Panc1 (cell line): ENCODE results near the gene SLC9A9. TPM values are rescaled to one million over a fixed set of nuclear protein-coding genes. Genes with fewer than 3 reads are reported as not detected.
A peak's percentile ranks its signal among the peaks of the same experiment; 100 is the strongest.

Experiments
- ATAC-seq: fragments of 200-7000 bp; cut with Tn5 transposase; 2 replicates; pipeline ENCODE4 v1.9.1; 2020; ENCODE audit warnings: mild to moderate bottlenecking, moderate library complexity
- BruUV-seq: library from RNA; stranded (reverse); fragments of 400-500 nt; replicated peaks from 2 replicates; lab custom pipeline; 2021; lab: Mats Ljungman, UMichigan
- CTCF ChIA-PET: fragments of 300-600 bp; sonication (Branson Sonifier 250); formaldehyde crosslinking; loops from one replicate; lab custom pipeline; 2022; ENCODE audit warnings: antibody characterized with exemption; lab: Charles Lee
- POLR2A ChIA-PET: fragments of 300-600 bp; sonication (Branson Sonifier 250); formaldehyde crosslinking; loops from one replicate; lab custom pipeline; 2022; ENCODE audit warnings: antibody characterized with exemption; lab: Charles Lee
- DNase-seq: peaks from one replicate; pipeline ENCODE4 v3.0.0-alpha.2; 2010; ENCODE audit warnings: low read depth, low spot score
- H3K27ac ChIP-seq: 2 replicates; pipeline ENCODE4 v1.5.1; 2011; ENCODE audit warnings: mild to moderate bottlenecking, low read length, inconsistent platforms
- H3K27me3 ChIP-seq: fragments of 200-500 bp; sonication (Bioruptor generic); 2 replicates; pipeline ENCODE4 v1.6.0; 2014; ENCODE audit warnings: low read length, inconsistent platforms; ENCODE audit not compliant: control insufficient read depth, insufficient read depth
- H3K36me3 ChIP-seq: fragments of 200-500 bp; sonication (Bioruptor generic); 2 replicates; pipeline ENCODE4 v1.5.1; 2014; ENCODE audit warnings: inconsistent platforms, mild to moderate bottlenecking, low read length, moderate library complexity; ENCODE audit not compliant: control insufficient read depth, insufficient read depth
- H3K4me1 ChIP-seq: 2 replicates; pipeline ENCODE4 v1.5.1; 2011; ENCODE audit warnings: inconsistent platforms, mild to moderate bottlenecking, low read length, moderate library complexity; ENCODE audit not compliant: control insufficient read depth, insufficient read depth
- H3K4me3 ChIP-seq, 2 experiments: 2 replicates each; pipeline ENCODE4 v1.5.1; 2011 to 2012; ENCODE audit warnings: low read depth in 2 of 2, low read length in 2 of 2, mild to moderate bottlenecking in 2 of 2, inconsistent platforms in 1 of 2, moderate library complexity in 1 of 2
- H3K9me3 ChIP-seq: fragments of 200-500 bp; sonication (Bioruptor generic); 2 replicates; pipeline ENCODE4 v1.5.1; 2014; ENCODE audit warnings: low read depth, mild to moderate bottlenecking, inconsistent platforms, low read length, moderate library complexity; ENCODE audit not compliant: control insufficient read depth, insufficient read depth
- POLR2AphosphoS5 ChIP-seq: IDR thresholded peaks from 2 replicates; pipeline ENCODE4 v1.6.1; 2012; ENCODE audit warnings: mild to moderate bottlenecking, low read depth, low read length, moderate library complexity
- SIN3A ChIP-seq: IDR thresholded peaks from 2 replicates; pipeline ENCODE4 v1.6.1; 2012; ENCODE audit warnings: low read depth, mild to moderate bottlenecking, low read length, moderate library complexity, borderline replicate concordance; ENCODE audit not compliant: insufficient read depth
- TCF7L2 ChIP-seq: IDR thresholded peaks from 2 replicates; pipeline ENCODE4 v1.6.1; 2011; ENCODE audit warnings: mild to moderate bottlenecking, low read depth, low read length, inconsistent platforms
- in situ Hi-C: cut with HindIII; loops from 2 replicates; pipeline ENCODE4 v1.10.0; 2016; ENCODE audit warnings: low sequenced_read_pairs, low pct_unique_long_range_greater_than_20kb
- intact Hi-C: fragments of 100-400 bp; cut with micrococcal nuclease; formaldehyde crosslinking; loops from one replicate; pipeline ENCODE4 v1.10.0; 2022; ENCODE audit not compliant: unreplicated experiment
- total RNA-seq: library from RNA; stranded (reverse); gene quantifications from one replicate; pipeline ENCODE4 v1.2.1, GENCODE V29; 2021; ENCODE audit not compliant: unreplicated experiment
- TF ChIP-seq, protein P1 (sequence below): fragments of 450-650 bp; IDR thresholded peaks from 2 replicates; pipeline ENCODE4 v1.5.1; 2017; ENCODE audit warnings: mild to moderate bottlenecking
- TF ChIP-seq, protein P2 (sequence below), 2 experiments: IDR thresholded peaks; 2 replicates each; pipeline ENCODE4 v1.6.1; 2011 to 2012; ENCODE audit warnings: low read depth in 2 of 2, control low read depth in 1 of 2, low read length in 1 of 2, mild to moderate bottlenecking in 1 of 2, moderate library complexity in 1 of 2; ENCODE audit not compliant: insufficient read depth in 1 of 2

The SLC9A9 gene
- total RNA-seq, 1 experiment from 2014 or later = not detected

DNA sequence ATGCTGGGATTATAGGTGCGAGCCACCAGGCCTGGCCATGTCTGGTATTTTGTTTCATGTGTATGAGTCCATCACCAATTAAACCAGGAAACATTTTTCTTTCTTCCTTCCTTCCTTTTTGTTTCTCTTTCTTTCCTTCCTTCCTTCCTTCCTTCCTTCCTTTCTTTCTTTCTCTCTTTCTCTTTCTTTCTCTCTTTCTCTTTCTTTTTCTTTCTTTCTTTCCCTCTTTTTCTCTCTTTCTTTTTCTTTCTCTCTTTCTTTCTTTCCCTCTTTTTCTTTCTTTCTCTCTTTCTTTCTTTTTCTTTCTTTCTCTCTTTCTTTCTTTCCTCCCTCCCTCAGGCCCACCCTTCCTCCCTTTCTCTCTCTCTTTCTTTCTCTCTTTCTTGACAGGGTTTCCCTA, 83.4 kb downstream of the SLC9A9 start:
- Histone ChIP-seq H3K27me3 (no peaks in the 10 kb centered on the region), H3K27ac (no peak overlapping the region), H3K4me3 (no peak overlapping the region), H3K9me3 (no peaks in the 10 kb centered on the region), H3K4me1 (no peaks in the 10 kb centered on the region), H3K36me3 (no peaks in the 10 kb centered on the region)
- DNase-seq = no peak
- TF ChIP-seq, protein P1, sequence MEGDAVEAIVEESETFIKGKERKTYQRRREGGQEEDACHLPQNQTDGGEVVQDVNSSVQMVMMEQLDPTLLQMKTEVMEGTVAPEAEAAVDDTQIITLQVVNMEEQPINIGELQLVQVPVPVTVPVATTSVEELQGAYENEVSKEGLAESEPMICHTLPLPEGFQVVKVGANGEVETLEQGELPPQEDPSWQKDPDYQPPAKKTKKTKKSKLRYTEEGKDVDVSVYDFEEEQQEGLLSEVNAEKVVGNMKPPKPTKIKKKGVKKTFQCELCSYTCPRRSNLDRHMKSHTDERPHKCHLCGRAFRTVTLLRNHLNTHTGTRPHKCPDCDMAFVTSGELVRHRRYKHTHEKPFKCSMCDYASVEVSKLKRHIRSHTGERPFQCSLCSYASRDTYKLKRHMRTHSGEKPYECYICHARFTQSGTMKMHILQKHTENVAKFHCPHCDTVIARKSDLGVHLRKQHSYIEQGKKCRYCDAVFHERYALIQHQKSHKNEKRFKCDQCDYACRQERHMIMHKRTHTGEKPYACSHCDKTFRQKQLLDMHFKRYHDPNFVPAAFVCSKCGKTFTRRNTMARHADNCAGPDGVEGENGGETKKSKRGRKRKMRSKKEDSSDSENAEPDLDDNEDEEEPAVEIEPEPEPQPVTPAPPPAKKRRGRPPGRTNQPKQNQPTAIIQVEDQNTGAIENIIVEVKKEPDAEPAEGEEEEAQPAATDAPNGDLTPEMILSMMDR = no peak
- TF ChIP-seq SIN3A = no peak
- TF ChIP-seq, protein P2, sequence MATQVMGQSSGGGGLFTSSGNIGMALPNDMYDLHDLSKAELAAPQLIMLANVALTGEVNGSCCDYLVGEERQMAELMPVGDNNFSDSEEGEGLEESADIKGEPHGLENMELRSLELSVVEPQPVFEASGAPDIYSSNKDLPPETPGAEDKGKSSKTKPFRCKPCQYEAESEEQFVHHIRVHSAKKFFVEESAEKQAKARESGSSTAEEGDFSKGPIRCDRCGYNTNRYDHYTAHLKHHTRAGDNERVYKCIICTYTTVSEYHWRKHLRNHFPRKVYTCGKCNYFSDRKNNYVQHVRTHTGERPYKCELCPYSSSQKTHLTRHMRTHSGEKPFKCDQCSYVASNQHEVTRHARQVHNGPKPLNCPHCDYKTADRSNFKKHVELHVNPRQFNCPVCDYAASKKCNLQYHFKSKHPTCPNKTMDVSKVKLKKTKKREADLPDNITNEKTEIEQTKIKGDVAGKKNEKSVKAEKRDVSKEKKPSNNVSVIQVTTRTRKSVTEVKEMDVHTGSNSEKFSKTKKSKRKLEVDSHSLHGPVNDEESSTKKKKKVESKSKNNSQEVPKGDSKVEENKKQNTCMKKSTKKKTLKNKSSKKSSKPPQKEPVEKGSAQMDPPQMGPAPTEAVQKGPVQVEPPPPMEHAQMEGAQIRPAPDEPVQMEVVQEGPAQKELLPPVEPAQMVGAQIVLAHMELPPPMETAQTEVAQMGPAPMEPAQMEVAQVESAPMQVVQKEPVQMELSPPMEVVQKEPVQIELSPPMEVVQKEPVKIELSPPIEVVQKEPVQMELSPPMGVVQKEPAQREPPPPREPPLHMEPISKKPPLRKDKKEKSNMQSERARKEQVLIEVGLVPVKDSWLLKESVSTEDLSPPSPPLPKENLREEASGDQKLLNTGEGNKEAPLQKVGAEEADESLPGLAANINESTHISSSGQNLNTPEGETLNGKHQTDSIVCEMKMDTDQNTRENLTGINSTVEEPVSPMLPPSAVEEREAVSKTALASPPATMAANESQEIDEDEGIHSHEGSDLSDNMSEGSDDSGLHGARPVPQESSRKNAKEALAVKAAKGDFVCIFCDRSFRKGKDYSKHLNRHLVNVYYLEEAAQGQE (IDR thresholded peaks at IDR 0.05; ENCODE audit: insufficient read depth in 1 of 2, low read depth in 2 of 2, low read length in 1 of 2) = no peak
- ATAC-seq = no peak
- in situ Hi-C loops = no loop called here
- ChIA-PET CTCF (no interaction called here), POLR2A (no interaction called here)
- intact Hi-C loops = no loop called here
- no TSS peak for BruUV-seq

DNA sequence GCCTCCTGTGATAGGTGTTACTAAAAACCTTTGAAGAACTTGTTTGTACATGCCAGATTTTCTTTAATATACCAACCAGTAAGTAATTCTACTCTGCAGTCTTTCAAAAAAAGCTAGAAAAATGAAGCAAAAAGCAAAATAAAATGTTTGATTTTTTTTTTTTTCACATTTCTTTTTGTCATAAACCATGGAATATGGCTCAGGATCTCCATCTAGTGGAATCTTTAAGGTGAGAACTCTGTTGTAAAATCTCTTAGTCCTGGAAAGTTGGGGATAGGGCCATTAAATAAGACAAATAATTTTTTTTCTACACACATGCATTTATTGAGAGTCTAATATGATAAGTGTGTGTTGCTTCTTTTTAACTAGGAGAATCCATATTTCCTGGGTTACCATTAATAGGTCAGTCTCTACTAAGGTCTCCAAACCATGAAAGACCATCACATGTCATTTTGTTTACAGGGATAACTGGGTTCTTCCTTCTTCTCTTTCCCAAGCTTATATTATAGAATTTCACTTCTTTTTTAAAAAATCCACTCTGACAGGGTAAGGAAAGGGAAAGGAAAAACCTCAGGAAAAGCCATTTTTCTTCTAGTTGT, 84.6 kb downstream of the SLC9A9 start:
- ATAC-seq (no peak), DNase-seq (no peak)
- Histone ChIP-seq H3K4me1 (no peaks in the 10 kb centered on the region), H3K36me3 (no peaks in the 10 kb centered on the region), H3K27ac (no peak overlapping the region), H3K27me3 (no peaks in the 10 kb centered on the region), H3K9me3 (no peaks in the 10 kb centered on the region), H3K4me3 (no peak overlapping the region)
- no TSS peak for BruUV-seq
- intact Hi-C loops = no loop called here
- ChIA-PET CTCF (interaction anchor here (0.7 kb wide), 1 partner anchor 1168 kb away, joined by 4 read pairs; no protein-coding TSS in a partner anchor), POLR2A (no interaction called here)
- TF ChIP-seq POLR2AphosphoS5 (no peak), TCF7L2 (no peak), SIN3A (no peak)
- TF ChIP-seq, protein P2 (IDR thresholded peaks at IDR 0.05; ENCODE audit: insufficient read depth in 1 of 2, low read depth in 2 of 2, low read length in 1 of 2) = no peak
- TF ChIP-seq, protein P1 = peak; percentile 37; the same call in 1 of the 2 replicates
- in situ Hi-C loops = no loop called here
